ENCODE results near the gene IDI1.

- TF ChIP-seq MAX (IDR thresholded peaks at IDR 0.05; ENCODE audit: low read depth): no peak
- TF ChIP-seq SIN3A (IDR thresholded peaks at IDR 0.05; ENCODE audit: borderline replicate concordance, low read depth, low read length): no peak
- TF ChIP-seq GABPA (IDR thresholded peaks at IDR 0.05; ENCODE audit: low read depth): no peak
- TF ChIP-seq IRF3 (IDR thresholded peaks at IDR 0.05; ENCODE audit: low read depth, low read length): no peak
- no peak for TF ChIP-seq SMC3 (IDR thresholded peaks at IDR 0.05; ENCODE audit: low read depth, low read length)
- no peak for TF ChIP-seq YY1 (IDR thresholded peaks at IDR 0.05; ENCODE audit: low read depth)
- TF ChIP-seq MEF2A (IDR thresholded peaks at IDR 0.05; ENCODE audit: borderline replicate concordance, low read depth): no peak
- TF ChIP-seq CHD2 (IDR thresholded peaks at IDR 0.05; ENCODE audit: low read length, partially characterized antibody): no peak
These were observed 37.9 kb upstream of the IDI1 start for GRCh38 chr10:1086787-1087186.
